Endothelial cell (in vitro differentiated cells): Measurements from ENCODE around the gene HMOX2. TPM values are rescaled to one million over a fixed set of nuclear protein-coding genes. Genes with fewer than 3 reads are reported as not detected.
A peak's percentile ranks its signal among the peaks of the same experiment; 100 is the strongest.

Experiments used
- DNase-seq: peaks from one replicate; pipeline ENCODE4 v3.0.0; 2021; ENCODE audit warnings: low spot score
- H3K27ac Mint-ChIP-seq: one replicate; pipeline ENCODE4 v1.8.0; 2021; ENCODE audit warnings: mixed read lengths, inconsistent platforms; ENCODE audit not compliant: unreplicated experiment
- H3K27me3 Mint-ChIP-seq: one replicate; pipeline ENCODE4 v1.8.0; 2021; ENCODE audit warnings: mild to moderate bottlenecking, moderate library complexity, mixed read lengths, inconsistent platforms; ENCODE audit not compliant: unreplicated experiment
- H3K36me3 Mint-ChIP-seq: one replicate; pipeline ENCODE4 v1.8.0; 2021; ENCODE audit warnings: mild to moderate bottlenecking, low read depth, mixed read lengths, inconsistent platforms; ENCODE audit not compliant: unreplicated experiment
- H3K4me1 Mint-ChIP-seq: one replicate; pipeline ENCODE4 v1.8.0; 2021; ENCODE audit warnings: mild to moderate bottlenecking, mixed read lengths, inconsistent platforms; ENCODE audit not compliant: unreplicated experiment
- H3K4me3 Mint-ChIP-seq: one replicate; pipeline ENCODE4 v1.8.0; 2021; ENCODE audit warnings: mild to moderate bottlenecking, mixed read lengths, inconsistent platforms; ENCODE audit not compliant: unreplicated experiment
- H3K9me3 Mint-ChIP-seq: one replicate; pipeline ENCODE4 v1.8.0; 2021; ENCODE audit warnings: mixed read lengths, inconsistent platforms; ENCODE audit not compliant: unreplicated experiment
- CTCF ChIP-seq: fragments of 200-600 bp; sonication (generic); IDR thresholded peaks from one replicate; pipeline ENCODE4 v1.5.0; 2021; ENCODE audit warnings: antibody characterized with exemption; ENCODE audit not compliant: unreplicated experiment
- total RNA-seq: library from RNA; stranded (reverse); fragmentation: NEBNext Ultra II Directional; extraction: Animal tissue kit (Norgen Biotek cat#: 25700); gene quantifications from one replicate; pipeline ENCODE4 v1.2.1, GENCODE V29; 2021; ENCODE audit not compliant: unreplicated experiment

The HMOX2 gene
- total RNA-seq, 1 donor from 2014 or later: 225 TPM

DNA sequence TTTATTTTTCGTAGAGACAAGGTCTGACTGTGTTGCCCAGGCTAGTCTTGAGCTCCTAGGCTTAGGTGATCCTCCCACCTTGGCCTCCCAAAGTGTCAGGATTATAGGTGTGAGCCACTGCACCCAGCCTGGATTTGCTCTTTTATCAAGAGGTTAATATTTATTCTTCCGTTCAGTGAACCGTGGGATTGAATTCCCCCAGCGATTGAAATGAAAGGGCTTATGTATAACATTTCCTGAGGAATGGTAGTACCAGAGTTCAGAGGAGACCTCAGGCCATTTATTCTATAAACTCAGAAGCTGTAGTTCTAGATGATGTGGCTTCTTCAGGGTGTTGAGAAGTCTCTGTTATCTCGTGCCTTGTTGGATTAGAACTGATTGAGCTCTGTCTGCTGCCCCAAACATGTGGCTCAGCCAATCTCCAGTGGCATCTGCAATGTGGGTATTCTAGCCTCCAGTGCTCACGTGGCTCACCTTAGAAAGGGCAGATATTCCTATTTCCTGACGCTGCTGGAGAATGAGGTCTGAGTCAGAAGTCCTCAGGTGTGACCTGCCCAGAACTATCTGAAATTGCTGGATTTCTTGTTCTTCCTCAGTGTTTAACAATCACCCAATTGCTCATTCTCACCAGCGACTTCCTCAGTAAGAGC lies 22.5 kb downstream of the HMOX2 start:
- peaks cover 22% of the 10 kb centered on the region for H3K36me3 Mint-ChIP-seq
- H3K27ac Mint-ChIP-seq: peak overlapping the region; percentile 10
- no peak for TF ChIP-seq CTCF
- no peak overlapping the region for H3K4me3 Mint-ChIP-seq
- DNase-seq: no peak
- no peaks in the 10 kb centered on the region for H3K27me3 Mint-ChIP-seq
- no peaks in the 10 kb centered on the region for H3K9me3 Mint-ChIP-seq
- H3K4me1 Mint-ChIP-seq: peaks cover 41% of the 10 kb centered on the region

GRCh38 chr16:4499196-4499555 lies 23.0 kb downstream of the HMOX2 start:
- DNase-seq: no peak
- no peak overlapping the region for H3K4me3 Mint-ChIP-seq
- no peaks in the 10 kb centered on the region for H3K9me3 Mint-ChIP-seq
- peaks cover 22% of the 10 kb centered on the region for H3K36me3 Mint-ChIP-seq
- no peak overlapping the region for H3K27ac Mint-ChIP-seq
- H3K4me1 Mint-ChIP-seq: peaks cover 43% of the 10 kb centered on the region
- H3K27me3 Mint-ChIP-seq: no peaks in the 10 kb centered on the region
- no peak for TF ChIP-seq CTCF

DNA sequence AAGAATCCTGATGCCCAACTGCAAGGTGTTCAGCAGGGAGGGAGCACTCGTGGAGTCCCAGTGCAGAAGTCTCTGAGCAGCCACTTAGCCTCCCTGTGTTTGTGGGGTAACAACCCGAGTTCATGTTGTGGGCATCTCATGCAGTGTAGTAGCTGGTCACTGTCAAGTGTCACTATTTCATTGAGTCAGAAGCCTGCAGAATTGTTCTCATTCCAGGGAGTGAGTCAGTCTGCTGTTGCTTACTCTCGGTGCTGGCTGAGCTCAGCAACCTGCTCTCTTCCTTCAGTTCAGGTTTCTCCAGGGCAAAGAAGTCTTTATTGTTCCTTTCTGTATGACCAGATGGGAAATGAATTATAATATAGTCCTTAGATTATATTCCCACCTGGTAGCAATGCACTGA lies 24.1 kb downstream of the HMOX2 start:
- TF ChIP-seq CTCF: no peak
- Mint-ChIP-seq H3K27ac (no peak overlapping the region), H3K9me3 (no peaks in the 10 kb centered on the region), H3K4me1 (peaks cover 43% of the 10 kb centered on the region), H3K27me3 (no peaks in the 10 kb centered on the region), H3K4me3 (no peak overlapping the region), H3K36me3 (peaks cover 24% of the 10 kb centered on the region)
- DNase-seq: no peak

GRCh38 chr16:4501071-4501478 lies 24.9 kb downstream of the HMOX2 start:
- H3K9me3 Mint-ChIP-seq: no peaks in the 10 kb centered on the region
- peaks cover 43% of the 10 kb centered on the region for H3K4me1 Mint-ChIP-seq
- DNase-seq: no peak
- H3K36me3 Mint-ChIP-seq: peaks cover 30% of the 10 kb centered on the region
- no peaks in the 10 kb centered on the region for H3K27me3 Mint-ChIP-seq
- H3K4me3 Mint-ChIP-seq: peak overlapping the region; percentile 31
- no peak for TF ChIP-seq CTCF
- H3K27ac Mint-ChIP-seq: peak overlapping the region; percentile 87

DNA sequence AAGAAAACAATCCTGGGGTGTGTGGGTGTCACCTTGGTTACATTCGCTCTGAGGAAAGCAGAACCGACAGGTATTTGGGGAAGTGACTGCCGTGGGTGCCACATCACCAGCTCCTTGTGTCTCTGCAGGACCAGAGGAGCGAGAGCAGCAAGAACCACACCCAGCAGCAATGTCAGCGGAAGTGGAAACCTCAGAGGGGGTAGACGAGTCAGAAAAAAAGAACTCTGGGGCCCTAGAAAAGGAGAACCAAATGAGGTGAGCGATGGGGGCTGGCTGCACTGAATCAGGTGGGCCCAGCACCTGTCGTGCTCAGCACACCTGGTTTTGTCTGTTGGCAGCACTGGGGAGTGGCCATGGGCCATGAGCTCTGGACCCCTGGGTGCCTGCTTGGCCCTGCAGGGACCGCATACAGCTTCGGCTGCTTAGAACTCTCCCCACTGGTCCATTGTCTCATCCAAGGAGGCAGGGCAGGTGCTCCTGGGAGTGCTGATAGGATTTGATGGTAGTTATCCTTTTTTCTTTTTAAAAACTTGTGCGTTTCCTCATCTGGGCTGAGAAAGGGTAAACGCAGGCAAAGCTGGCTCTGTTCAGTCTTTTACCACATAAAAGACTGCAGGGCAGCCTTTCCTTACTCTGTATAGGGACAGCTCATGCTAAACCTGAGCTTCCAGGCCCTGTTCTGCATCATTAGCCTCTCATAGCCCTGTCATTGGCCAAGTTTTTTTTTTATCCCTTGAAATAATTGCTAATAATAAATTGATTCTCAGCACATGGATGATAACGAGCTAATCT lies 29.4 kb downstream of the HMOX2 start:
- H3K4me1 Mint-ChIP-seq: peaks cover 21% of the 10 kb centered on the region
- TF ChIP-seq CTCF: no peak
- peak overlapping the region; percentile 7 for H3K4me3 Mint-ChIP-seq
- no peak overlapping the region for H3K27ac Mint-ChIP-seq
- H3K36me3 Mint-ChIP-seq: peaks cover 34% of the 10 kb centered on the region
- no peaks in the 10 kb centered on the region for H3K9me3 Mint-ChIP-seq
- DNase-seq: no peak
- peaks cover 3% of the 10 kb centered on the region for H3K27me3 Mint-ChIP-seq
